ENCODE results near the gene TMEM53. TPM values are rescaled to one million over a fixed set of nuclear protein-coding genes. Genes with fewer than 3 reads are reported as not detected.

Gene TMEM53
- total RNA-seq, 4 donors from 2014 or later = 3.9 to 10.4 (median 8.0) TPM

GRCh38 chr1:44628962-44629756 is 45.1 kb downstream of the TMEM53 start:
- Histone ChIP-seq H3K4me1 (peaks cover 10 to 16% of the 10 kb centered on the region in 2 donors), H3K27ac (no peak overlapping the region), H3K27me3 (no peaks in the 10 kb centered on the region), H3K36me3 (peaks cover 0 to 3% of the 10 kb centered on the region in 2 donors), H3K9me3 (no peaks in the 10 kb centered on the region), H3K4me3 (replicated peaks in 1 of 3) (no peak overlapping the region)
- no peak for DNase-seq
- TF ChIP-seq POLR2A (IDR thresholded peaks at IDR 0.05) = no peak
- TF ChIP-seq CTCF (IDR thresholded peaks at IDR 0.05) = no peak
- intact Hi-C loops (cut with DNase I) = no loop called here
- WGBS, 2 donors = 83 to 88% methylated on average over 5 of the region's 5 CpGs

- WGBS, 2 donors = 94 to 98% methylated on average over 7 of the region's 7 CpGs
- no peak for TF ChIP-seq CTCF (IDR thresholded peaks at IDR 0.05)
- no peak for TF ChIP-seq POLR2A (IDR thresholded peaks at IDR 0.05)
- no peaks in the 10 kb centered on the region for H3K9me3 ChIP-seq
- no peak overlapping the region for H3K4me3 ChIP-seq (replicated peaks in 1 of 3)
- H3K36me3 ChIP-seq = no peaks in the 10 kb centered on the region
- H3K27ac ChIP-seq = no peak overlapping the region
- intact Hi-C loops (cut with DNase I) = no loop called here
- no peak for DNase-seq
- no peaks in the 10 kb centered on the region for H3K27me3 ChIP-seq
- no peaks in the 10 kb centered on the region for H3K4me1 ChIP-seq
Measured at GRCh38 chr1:44625348-44625747, 48.9 kb downstream of the TMEM53 start.

- no peaks in the 10 kb centered on the region for H3K4me1 ChIP-seq
- H3K27ac ChIP-seq = no peak overlapping the region
- no peaks in the 10 kb centered on the region for H3K27me3 ChIP-seq
- 84% methylated on average over 12 of the region's 12 CpGs for WGBS, 2 donors
- DNase-seq = no peak
- H3K9me3 ChIP-seq = no peaks in the 10 kb centered on the region
- no peak overlapping the region for H3K4me3 ChIP-seq (replicated peaks in 1 of 3)
- no peaks in the 10 kb centered on the region for H3K36me3 ChIP-seq
- TF ChIP-seq CTCF (IDR thresholded peaks at IDR 0.05) (no peak), POLR2A (IDR thresholded peaks at IDR 0.05) (no peak)
- intact Hi-C loops (cut with DNase I) = no loop called here
Measured at GRCh38 chr1:44624268-44624901, 49.9 kb downstream of the TMEM53 start.

GRCh38 chr1:44621841-44622286 is 52.4 kb downstream of the TMEM53 start:
- TF ChIP-seq CTCF (IDR thresholded peaks at IDR 0.05) (no peak), POLR2A (IDR thresholded peaks at IDR 0.05) (no peak)
- no peak for DNase-seq
- Histone ChIP-seq H3K4me3 (replicated peaks in 1 of 3) (no peak overlapping the region), H3K9me3 (no peaks in the 10 kb centered on the region), H3K27ac (no peak overlapping the region), H3K36me3 (no peaks in the 10 kb centered on the region), H3K27me3 (no peaks in the 10 kb centered on the region), H3K4me1 (peaks cover 4 to 8% of the 10 kb centered on the region in 2 donors)
- WGBS, 2 donors = 92% methylated on average over 15 of the region's 15 CpGs
- intact Hi-C loops (cut with DNase I) = no loop called here

- no peak overlapping the region for H3K4me3 ChIP-seq (replicated peaks in 1 of 3)
- peaks cover 4 to 9% of the 10 kb centered on the region in 2 donors for H3K4me1 ChIP-seq
- H3K27ac ChIP-seq = no peak overlapping the region
- TF ChIP-seq POLR2A (IDR thresholded peaks at IDR 0.05) = no peak
- no peak for TF ChIP-seq CTCF (IDR thresholded peaks at IDR 0.05)
- intact Hi-C loops (cut with DNase I) = no loop called here
- no peaks in the 10 kb centered on the region for H3K9me3 ChIP-seq
- no peak for DNase-seq
- WGBS, 2 donors = 77 to 81% methylated on average over 3 of the region's 3 CpGs
- H3K27me3 ChIP-seq = no peaks in the 10 kb centered on the region
- H3K36me3 ChIP-seq = no peaks in the 10 kb centered on the region
Measured at GRCh38 chr1:44620072-44620471, 54.2 kb downstream of the TMEM53 start.

Data from thyroid gland (tissue), 4 donors.